Right atrium auricular region (tissue), 2 donors: ENCODE measurements around the gene SLC25A22. TPM values are rescaled to one million over a fixed set of nuclear protein-coding genes. Genes with fewer than 3 reads are reported as not detected.
A peak's percentile ranks its signal among the peaks of the same experiment; 100 is the strongest.

Source experiments
- DNase-seq: peaks from one replicate; pipeline ENCODE4 v3.0.0-alpha.2; 2019; ENCODE audit warnings: low spot score
- H3K27ac ChIP-seq, 2 donors: fragments of 200-600 bp; sonication (generic); 1 replicate in 1 of 2; 2 replicates in 1 of 2; pipeline ENCODE4 v1.5.1; 2016 to 2019
- H3K27me3 ChIP-seq, 2 donors: fragments of 200-600 bp; sonication (generic); one replicate each; pipeline versions ENCODE4 v1.5.1 to v1.6.0; 2017 to 2019
- H3K36me3 ChIP-seq: fragments of 200-600 bp; sonication (generic); one replicate; pipeline ENCODE4 v1.5.1; 2016
- H3K4me1 ChIP-seq, 2 donors: fragments of 200-600 bp; sonication (generic); one replicate each; pipeline versions ENCODE4 v1.5.1 to v1.6.0; 2017 to 2019
- H3K4me3 ChIP-seq, 2 donors: fragments of 200-600 bp; sonication (generic); 1 replicate in 1 of 2; 2 replicates in 1 of 2; pipeline ENCODE4 v1.5.1; 2017 to 2019; ENCODE audit warnings: mild to moderate bottlenecking in 1 of 2, moderate library complexity in 1 of 2
- H3K9me3 ChIP-seq, 2 donors: fragments of 200-600 bp; sonication (generic); one replicate each; pipeline ENCODE4 v1.5.1; 2019
- CTCF ChIP-seq, 2 donors: fragments of 200-600 bp; sonication (generic); IDR thresholded peaks; one replicate each; pipeline ENCODE4 v1.5.1; 2019; ENCODE audit warnings: antibody characterized with exemption in 2 of 2
- total RNA-seq, 2 donors: library from RNA; depleted of rRNA; stranded (reverse); fragments of >200 nt; gene quantifications; one replicate each; pipeline ENCODE4 v1.1.0, GENCODE V29; 2016

The SLC25A22 gene
- 1 to 10 TPM; 2.7 to 5.6 TPM for total RNA-seq

GRCh38 chr11:798093-798713 lies at the start of gene SLC25A22:
TSS of gene SLC25A22 (minus strand) at chr11:798281. CDS start at chr11:795006, 3,275 bp downstream.
- peak within 1 kb of the TSS; percentile 59 to 68 for H3K4me3 ChIP-seq
- H3K27ac ChIP-seq, result peak within 1 kb of the TSS; percentile 69 to 86
- H3K9me3 ChIP-seq, result no peaks in the 10 kb centered on the region
- peaks cover 0 to 37% of the 10 kb centered on the region in 2 donors for H3K4me1 ChIP-seq
- TF ChIP-seq CTCF (IDR thresholded peaks at IDR 0.05), result peak; percentile 83 to 95
- H3K27me3 ChIP-seq, result no peaks in the 10 kb centered on the region
- DNase-seq, result no peak
- no peaks in the 10 kb centered on the region for H3K36me3 ChIP-seq

DNA sequence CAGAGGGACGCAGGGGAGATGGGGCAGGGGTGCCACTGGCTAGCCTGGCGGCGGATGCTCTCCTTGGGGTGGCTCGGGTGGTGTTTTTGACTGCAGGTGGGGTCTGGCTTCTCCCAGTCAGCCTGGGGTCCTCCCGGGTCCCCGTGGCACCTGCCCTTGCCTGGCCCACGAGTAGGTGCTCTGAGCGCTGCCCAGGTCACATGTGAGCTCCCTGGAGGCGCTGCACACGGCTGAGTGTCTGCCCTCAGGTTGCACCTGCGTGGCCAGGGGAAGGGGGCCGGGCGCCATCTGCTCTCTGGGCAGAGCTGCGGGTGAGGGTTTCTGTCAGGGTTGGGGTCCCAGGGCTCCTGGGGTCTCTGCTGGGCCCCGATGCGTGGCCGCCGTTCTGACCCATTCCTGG lies 49.8 kb upstream of the SLC25A22 start:
- Histone ChIP-seq H3K4me3 (no peak overlapping the region), H3K27me3 (no peaks in the 10 kb centered on the region), H3K36me3 (no peaks in the 10 kb centered on the region), H3K9me3 (no peaks in the 10 kb centered on the region), H3K27ac (no peak overlapping the region), H3K4me1 (peaks cover 0 to 83% of the 10 kb centered on the region in 2 donors)
- no peak for DNase-seq
- no peak for TF ChIP-seq CTCF (IDR thresholded peaks at IDR 0.05)

DNA sequence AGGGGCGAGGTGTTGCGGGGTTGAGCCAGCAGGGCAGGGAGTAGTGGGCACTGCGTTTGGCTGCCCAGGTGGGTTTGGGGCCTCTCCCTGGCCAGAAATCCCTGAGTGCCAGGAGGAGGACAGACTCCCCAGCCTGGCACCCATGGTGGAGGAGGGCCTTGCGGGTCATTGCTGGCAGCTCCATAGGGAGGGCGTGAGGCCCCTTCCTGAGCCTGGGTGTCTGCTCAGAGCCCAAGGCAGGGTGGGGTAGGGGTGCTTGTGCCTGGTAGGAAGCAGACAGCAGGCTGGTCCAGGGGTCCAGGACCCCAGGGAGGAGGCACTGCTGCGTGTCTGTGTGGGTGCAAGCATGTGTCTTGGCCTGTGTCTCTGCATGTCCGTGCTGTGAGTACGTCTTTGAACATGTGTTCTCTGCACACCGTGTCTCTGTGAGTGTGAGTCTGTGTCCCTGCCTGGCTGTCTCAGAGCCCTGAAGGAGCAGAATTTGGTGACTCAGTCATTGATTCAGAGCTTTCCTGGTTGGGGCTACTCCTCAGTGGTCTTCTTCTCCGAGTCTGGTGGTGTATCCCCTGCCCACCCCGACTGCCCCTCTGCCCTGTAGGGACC lies 48.5 kb upstream of the SLC25A22 start:
- peaks cover 0 to 80% of the 10 kb centered on the region in 2 donors for H3K4me1 ChIP-seq
- no peaks in the 10 kb centered on the region for H3K27me3 ChIP-seq
- no peak for TF ChIP-seq CTCF (IDR thresholded peaks at IDR 0.05)
- H3K36me3 ChIP-seq, result no peaks in the 10 kb centered on the region
- no peak overlapping the region for H3K4me3 ChIP-seq
- DNase-seq, result no peak
- peak overlapping the region; percentile 95 for H3K27ac ChIP-seq
- H3K9me3 ChIP-seq, result no peaks in the 10 kb centered on the region

DNA sequence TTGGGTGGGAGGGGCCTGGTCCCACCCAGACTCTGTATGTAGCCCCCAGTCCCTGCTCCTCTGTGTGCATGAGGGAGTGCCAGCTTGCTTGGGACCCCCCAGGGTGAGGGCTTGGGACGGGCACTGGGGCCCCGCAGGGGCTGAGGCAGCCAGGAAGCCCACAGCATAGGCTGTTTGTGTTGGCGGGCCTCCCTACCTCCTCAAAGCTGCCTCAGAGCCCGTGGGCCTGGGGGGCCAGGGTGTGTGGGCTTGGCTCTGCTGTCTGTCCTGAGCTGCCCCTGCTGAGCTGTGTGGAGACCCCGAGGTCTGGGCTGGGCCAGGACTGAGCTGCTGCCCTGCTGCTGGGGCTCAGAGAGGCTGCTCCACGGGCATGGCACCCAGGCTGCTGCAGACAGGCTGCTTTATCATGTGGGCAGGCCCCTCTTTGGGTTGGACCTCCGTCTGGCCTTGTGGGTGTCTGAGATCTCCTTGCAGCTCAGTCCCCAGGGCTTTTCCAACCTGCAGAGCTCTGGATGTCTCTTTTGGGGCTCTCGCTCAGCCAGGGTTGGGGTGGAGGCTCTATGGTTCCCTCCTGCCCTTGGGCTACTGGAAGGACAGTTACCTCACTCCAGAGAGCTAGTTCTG lies 47.9 kb upstream of the SLC25A22 start:
- no peak for TF ChIP-seq CTCF (IDR thresholded peaks at IDR 0.05)
- H3K9me3 ChIP-seq, result no peaks in the 10 kb centered on the region

GRCh38 chr11:844693-845644 lies 46.9 kb upstream of the SLC25A22 start:
- Histone ChIP-seq H3K4me3 (peak overlapping the region; percentile 86 to 97), H3K27me3 (no peaks in the 10 kb centered on the region), H3K27ac (peak overlapping the region; percentile 95), H3K36me3 (peaks cover 9% of the 10 kb centered on the region), H3K4me1 (peaks cover 0 to 82% of the 10 kb centered on the region in 2 donors), H3K9me3 (no peaks in the 10 kb centered on the region)
- no peak for TF ChIP-seq CTCF (IDR thresholded peaks at IDR 0.05)
- peak; percentile 95 for DNase-seq

More for the DNA sequence above, 47.9 kb upstream of the SLC25A22 start:
- peaks cover 0 to 82% of the 10 kb centered on the region in 2 donors for H3K4me1 ChIP-seq
- H3K4me3 ChIP-seq, result peak overlapping the region in 1 of 2 donors; percentile 97
- no peaks in the 10 kb centered on the region for H3K36me3 ChIP-seq
- no peaks in the 10 kb centered on the region for H3K27me3 ChIP-seq
- H3K27ac ChIP-seq, result peak overlapping the region; percentile 95
- DNase-seq, result no peak
